Neural cell (in vitro differentiated cells): Measurements from ENCODE around the gene SMG6.

Experiments used
- CTCF ChIP-seq: fragments of 450-650 bp; IDR thresholded peaks from 2 replicates; pipeline ENCODE4 v1.5.1; 2014; ENCODE audit warnings: antibody characterized with exemption, mild to moderate bottlenecking, moderate library complexity; ENCODE audit not compliant: poor library complexity, severe bottlenecking
- EZH2 ChIP-seq: fragments of 200-600, 300-800 bp; shearing (Covaris generic), sonication (generic); IDR thresholded peaks from 2 replicates; pipeline ENCODE4 v1.6.1; 2014; ENCODE audit warnings: antibody characterized with exemption, low read length, borderline replicate concordance, mild to moderate bottlenecking; ENCODE audit not compliant: insufficient read depth, poor library complexity, severe bottlenecking
- MXI1 ChIP-seq: fragments of 450-650 bp; conservative IDR thresholded peaks from 2 replicates; pipeline ENCODE4 v1.6.1; 2014; ENCODE audit warnings: antibody characterized with exemption, mild to moderate bottlenecking; ENCODE audit not compliant: poor library complexity, severe bottlenecking
- POLR2AphosphoS5 ChIP-seq: IDR thresholded peaks from 2 replicates; pipeline ENCODE4 v1.6.1; 2012
- RAD21 ChIP-seq: fragments of 450-650 bp; conservative IDR thresholded peaks from 2 replicates; pipeline ENCODE4 v1.6.1; 2014; ENCODE audit warnings: antibody characterized with exemption, mild to moderate bottlenecking, moderate library complexity
- SMC3 ChIP-seq: fragments of 450-650 bp; conservative IDR thresholded peaks from 2 replicates; pipeline ENCODE4 v1.6.1; 2014; ENCODE audit warnings: antibody characterized with exemption, mild to moderate bottlenecking, moderate library complexity; ENCODE audit not compliant: poor library complexity
- TAF1 ChIP-seq: IDR thresholded peaks from 2 replicates; pipeline ENCODE4 v1.6.1; 2012; ENCODE audit warnings: low read depth

GRCh38 chr17:2013994-2014317 is 289.6 kb downstream of the SMG6 start:
- TF ChIP-seq POLR2AphosphoS5: no peak
- no peak for TF ChIP-seq TAF1
- TF ChIP-seq MXI1: no peak
- no peak for TF ChIP-seq CTCF
- TF ChIP-seq RAD21: no peak
- no peak for TF ChIP-seq EZH2
- TF ChIP-seq SMC3: no peak
